SHP77 treated with DMSO at 0.1 percent for 48 hours (cell line): ENCODE data around the gene DPP10.

Experiments used
- DNase-seq: peaks from one replicate; lab custom pipeline; 2025; lab: John Stamatoyannopoulos, UW

The DPP10 gene

GRCh38 chr2:115277366-115277765 lies 834.9 kb downstream of the DPP10 start:
- DNase-seq, result no peak

DNA sequence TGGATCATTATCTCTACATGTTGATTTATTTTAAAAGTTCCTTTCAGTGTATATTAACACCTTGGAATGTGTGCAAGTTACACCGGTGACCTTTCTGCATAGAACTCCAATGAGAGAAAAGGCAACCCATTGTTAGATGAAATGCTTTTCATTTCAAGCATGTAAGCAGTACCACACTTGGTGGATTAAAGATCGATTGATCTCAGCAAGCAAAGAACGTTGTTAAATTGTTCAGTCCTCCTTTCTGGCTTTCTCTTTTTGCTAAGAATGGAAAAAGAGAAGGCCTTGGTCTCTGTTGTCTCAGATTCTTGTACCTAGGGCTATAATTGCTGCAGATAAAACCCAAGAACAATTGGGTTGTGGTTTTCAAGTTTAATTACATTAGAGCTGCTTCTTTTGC lies 843.0 kb downstream of the DPP10 start:
- no peak for DNase-seq

- DNase-seq, result no peak
Measured at GRCh38 chr2:115290478-115290877, 848.0 kb downstream of the DPP10 start.

DNA sequence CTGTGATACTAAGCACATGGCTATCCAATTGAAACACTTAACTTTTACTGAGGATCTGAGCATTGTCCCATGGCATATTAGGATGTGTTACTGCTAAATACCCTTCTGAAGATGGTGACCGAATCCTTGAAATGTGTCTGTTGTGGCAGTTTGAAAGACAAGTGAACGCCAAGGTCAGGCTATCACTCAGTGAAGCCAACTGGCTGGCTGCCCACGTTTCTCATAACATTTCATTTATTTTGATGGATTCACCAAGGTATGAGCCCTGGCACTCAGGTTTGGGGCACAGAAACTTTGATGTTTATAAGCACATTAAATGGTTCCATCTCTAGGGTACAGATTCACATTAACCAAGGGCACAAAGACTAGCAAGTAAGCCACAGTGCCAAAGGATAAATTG lies 850.3 kb downstream of the DPP10 start:
- DNase-seq, result no peak

GRCh38 chr2:115294999-115295398 lies 852.6 kb downstream of the DPP10 start:
- DNase-seq, result no peak

DNA sequence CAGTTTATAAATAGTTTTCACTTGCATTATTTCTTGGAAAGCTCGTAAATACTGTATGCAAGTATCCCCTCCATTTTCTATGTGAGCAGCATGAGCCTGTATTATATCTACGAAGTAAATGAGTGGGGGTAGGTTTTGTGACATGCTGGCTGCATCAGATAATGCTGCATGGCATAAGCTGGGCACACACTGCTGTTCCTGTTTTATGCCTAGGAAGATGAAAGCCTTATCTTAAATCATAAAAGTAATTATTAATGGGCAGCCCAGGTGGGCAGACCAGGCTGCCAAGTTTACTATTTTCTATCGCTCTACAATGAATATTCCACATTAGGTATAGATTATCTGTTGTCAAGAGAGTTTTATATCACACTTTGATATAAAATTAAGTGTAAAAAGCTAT lies 854.6 kb downstream of the DPP10 start:
- DNase-seq, result no peak

- DNase-seq, result no peak
Measured at GRCh38 chr2:115299199-115299598, 856.8 kb downstream of the DPP10 start.

- DNase-seq, result no peak
Measured at GRCh38 chr2:115305712-115306111, 863.3 kb downstream of the DPP10 start.

DNA sequence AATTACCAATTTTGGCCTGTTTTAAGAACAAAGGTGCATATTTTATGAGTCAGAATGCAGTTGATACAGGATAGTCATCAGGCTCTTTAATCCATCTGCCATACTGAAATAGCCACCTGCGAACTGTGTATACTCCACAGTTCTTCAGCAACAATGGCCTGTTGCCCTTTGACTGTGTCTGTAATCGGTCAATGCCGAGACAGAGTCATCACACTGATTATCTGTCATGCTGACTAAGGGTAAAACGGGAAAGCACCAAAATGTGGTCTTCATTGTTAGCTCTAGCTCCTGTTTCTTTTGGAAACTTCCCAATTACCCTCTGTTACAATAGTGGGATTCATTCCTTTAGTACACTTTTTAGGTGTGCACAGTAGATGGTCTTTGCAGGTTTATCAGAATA lies 871.7 kb downstream of the DPP10 start:
- no peak for DNase-seq

DNA sequence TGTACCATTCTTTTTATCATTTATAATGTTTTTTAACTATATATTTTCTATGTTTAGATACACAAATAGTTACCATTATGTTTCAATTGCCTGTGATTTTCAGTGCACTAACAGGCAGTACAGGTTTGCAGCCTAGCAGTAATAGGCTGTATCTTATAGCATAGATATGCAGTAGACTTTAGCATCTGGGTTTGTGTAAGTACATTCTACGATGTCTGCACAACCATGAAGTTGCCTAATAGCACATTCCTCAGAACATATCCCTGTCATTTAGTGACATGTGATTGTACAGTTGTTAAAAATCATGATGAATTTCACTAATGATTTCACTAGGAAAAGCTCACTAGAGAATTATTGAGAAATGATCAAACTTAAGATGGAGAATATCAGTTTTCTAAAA lies 884.6 kb downstream of the DPP10 start:
- no peak for DNase-seq

- no peak for DNase-seq
Measured at GRCh38 chr2:115359550-115359949, 917.1 kb downstream of the DPP10 start.

GRCh38 chr2:115364093-115364492 lies 921.7 kb downstream of the DPP10 start:
- no peak for DNase-seq

GRCh38 chr2:115369400-115369799 lies 927.0 kb downstream of the DPP10 start:
- DNase-seq, result no peak

DNA sequence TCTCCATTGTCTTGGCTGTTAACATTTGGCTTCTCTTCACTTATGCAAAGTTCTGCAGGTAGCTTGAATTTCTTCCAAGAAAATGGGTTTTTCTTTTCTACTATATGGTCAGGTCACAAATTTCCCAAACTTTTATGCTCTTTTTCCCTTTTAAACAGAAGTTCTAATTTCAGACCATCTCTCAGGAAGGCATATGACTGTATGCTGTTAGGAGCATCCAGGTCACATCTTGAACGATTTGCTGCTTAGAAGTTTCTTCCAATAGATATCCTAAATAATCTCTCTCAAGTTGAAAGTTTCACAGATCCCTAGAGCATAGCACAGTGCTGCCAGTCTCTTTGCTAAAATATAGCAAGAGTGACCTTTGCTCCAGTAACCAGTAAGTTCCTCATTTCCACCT lies 932.5 kb downstream of the DPP10 start:
- no peak for DNase-seq

DNA sequence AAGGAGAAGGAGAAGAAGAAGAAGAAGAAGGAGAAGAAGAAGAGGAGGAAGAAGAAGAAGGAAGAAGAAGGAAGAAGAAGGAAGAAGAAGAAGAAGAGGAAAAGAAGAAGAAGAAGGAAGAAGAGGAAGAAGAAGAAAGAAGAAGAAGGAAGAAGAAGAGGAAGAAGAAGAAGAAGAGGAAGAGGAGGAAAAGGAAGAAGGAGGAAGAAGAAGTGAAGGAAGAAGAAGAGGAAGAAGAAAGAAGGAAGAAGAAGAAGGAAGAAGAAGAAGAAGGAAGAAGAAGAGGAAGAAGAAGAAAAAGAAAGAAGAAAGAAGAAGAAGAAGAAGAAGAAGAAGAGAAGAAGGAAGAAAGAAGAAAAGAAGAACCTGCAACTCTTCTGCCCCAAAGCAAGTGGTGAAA lies 942.0 kb downstream of the DPP10 start:
- DNase-seq, result no peak

DNA sequence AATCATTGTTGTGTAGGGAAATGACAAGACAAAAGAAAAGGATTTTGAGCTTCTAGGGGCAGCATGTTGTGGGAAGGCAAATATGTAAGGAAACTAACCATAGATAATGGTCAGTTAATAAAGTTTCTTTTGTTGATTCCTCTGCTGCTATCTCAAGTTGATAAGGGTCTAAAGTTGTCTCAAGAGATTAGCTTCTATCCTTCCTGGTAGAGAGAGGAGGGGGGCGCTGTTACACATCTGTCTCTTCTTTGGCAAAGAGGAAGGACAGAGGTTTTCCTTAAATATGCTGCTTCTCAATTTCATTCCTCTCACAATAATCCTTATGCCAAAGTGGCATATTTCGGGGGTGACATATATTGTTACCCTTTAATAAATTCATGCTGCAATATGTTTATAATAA lies 944.0 kb downstream of the DPP10 start:
- DNase-seq, result no peak

- no peak for DNase-seq
Measured at GRCh38 chr2:115389024-115389423, 946.6 kb downstream of the DPP10 start.

- DNase-seq, result no peak
Measured at GRCh38 chr2:115389898-115390565, 947.6 kb downstream of the DPP10 start.

GRCh38 chr2:115396579-115396978 lies 954.1 kb downstream of the DPP10 start:
- no peak for DNase-seq

- no peak for DNase-seq
Measured at GRCh38 chr2:115400940-115401339, 958.5 kb downstream of the DPP10 start.

DNA sequence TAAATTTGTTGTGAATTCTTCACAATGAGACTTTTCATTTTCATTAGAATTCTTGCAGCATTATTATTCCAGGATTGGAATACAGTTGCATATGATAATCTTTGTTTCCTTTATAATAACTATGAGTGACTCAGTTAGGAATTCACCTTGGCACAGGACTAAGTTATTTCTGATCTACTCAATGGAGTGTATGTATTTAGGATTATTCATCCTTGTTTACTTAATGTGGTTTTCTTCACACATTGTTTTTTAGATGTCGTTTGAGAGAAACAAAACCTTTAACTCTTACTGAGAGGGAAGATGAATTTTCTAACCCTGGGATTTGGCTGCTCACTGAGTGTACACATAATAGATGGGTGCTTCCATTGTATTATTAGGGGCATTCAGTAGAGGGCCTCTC lies 970.1 kb downstream of the DPP10 start:
- DNase-seq, result no peak

- DNase-seq, result no peak
Measured at GRCh38 chr2:115413791-115414190, 971.4 kb downstream of the DPP10 start.

DNA sequence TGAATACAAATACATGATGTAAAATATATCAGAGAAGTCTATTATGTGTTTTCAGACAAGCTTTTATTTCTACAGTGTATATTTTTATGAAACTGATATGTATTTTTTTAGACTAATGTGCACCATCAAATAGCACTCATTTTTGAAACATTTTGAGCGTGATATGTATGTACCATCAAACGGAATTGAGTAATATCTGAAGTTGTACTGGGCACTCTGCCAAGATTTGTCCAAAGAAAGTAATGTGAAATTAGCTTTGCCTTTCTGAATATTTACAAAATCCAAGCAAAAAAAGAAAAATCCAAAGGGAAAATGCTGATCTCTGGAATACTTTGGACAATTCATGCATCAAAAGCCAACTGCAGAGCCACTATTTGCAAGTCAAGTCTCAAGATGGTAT lies 972.0 kb downstream of the DPP10 start:
- DNase-seq, result no peak

DNA sequence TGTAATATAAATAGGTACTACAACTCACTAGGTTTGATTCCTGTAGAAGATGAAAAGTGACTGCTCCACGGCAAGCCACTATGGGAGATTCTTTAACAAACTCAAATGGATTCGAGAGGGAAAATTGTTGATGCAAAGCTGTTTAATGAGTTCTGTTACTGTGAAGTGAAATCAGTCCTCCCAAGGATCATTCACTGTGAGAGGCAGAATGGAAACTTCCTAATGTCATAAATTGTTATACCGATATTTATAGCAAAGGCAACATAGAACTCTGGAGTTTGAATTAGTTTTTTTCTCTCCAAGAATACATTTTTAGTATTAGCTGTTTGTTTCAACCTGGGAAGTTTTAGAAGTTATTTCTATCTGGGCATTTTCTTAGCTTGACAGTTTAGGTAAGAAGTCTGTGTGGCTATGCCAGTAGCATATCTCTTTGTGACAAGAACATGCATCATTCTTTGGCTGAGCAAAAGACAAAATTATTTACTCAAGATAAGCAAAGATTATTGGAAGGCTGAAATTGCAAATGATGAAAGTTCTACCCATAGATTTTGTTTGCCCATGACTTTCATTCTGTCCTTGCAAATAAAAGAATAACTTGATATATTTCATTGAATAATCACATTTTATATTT lies 979.7 kb downstream of the DPP10 start:
- no peak for DNase-seq
